T-helper 2 cell treated with Interferon-gamma antibody and Interleukin-4, amounts not matched to agents 100 ng/mL and 5 ng/mL, for 36 hours (primary cell): ENCODE results near the gene PKNOX2. TPM values are rescaled to one million over a fixed set of nuclear protein-coding genes. Genes with fewer than 3 reads are reported as not detected.
"Not testable (repeated sequence)": the region's sequence is repeated elsewhere in the genome, so short reads cannot be mapped to it uniquely, and the experiment has no call there.

Experiments used
- intact Hi-C: fragments of 100-400 bp; cut with micrococcal nuclease; formaldehyde crosslinking; loops from one replicate; pipeline ENCODE4 v1.15.1; 2023
- total RNA-seq: library from RNA; stranded (reverse); gene quantifications from 2 replicates; pipeline ENCODE4 v1.2.3, GENCODE V29; 2022

The PKNOX2 gene
- total RNA-seq, 1 donor from 2014 or later: not detected

- intact Hi-C loops: no loop called here
Measured at GRCh38 chr11:125200441-125200840, 35.9 kb downstream of the PKNOX2 start.

GRCh38 chr11:125201525-125202141 is 37.1 kb downstream of the PKNOX2 start:
- intact Hi-C loops: no loop called here

GRCh38 chr11:125202362-125202880 is 37.9 kb downstream of the PKNOX2 start:
- intact Hi-C loops: no loop called here

- intact Hi-C loops: no loop called here
Measured at GRCh38 chr11:125202977-125203376, 38.4 kb downstream of the PKNOX2 start.

GRCh38 chr11:125207866-125208425 is 43.4 kb downstream of the PKNOX2 start:
- intact Hi-C loops: no loop called here

- intact Hi-C loops: no loop called here
Measured at GRCh38 chr11:125210066-125210465, 45.5 kb downstream of the PKNOX2 start.

- intact Hi-C loops: no loop called here
Measured at GRCh38 chr11:125211191-125211947, 46.8 kb downstream of the PKNOX2 start.

- intact Hi-C loops: no loop called here
Measured at GRCh38 chr11:125211948-125212340, 47.4 kb downstream of the PKNOX2 start.

- intact Hi-C loops: no loop called here
Measured at GRCh38 chr11:125214601-125215565, 50.3 kb downstream of the PKNOX2 start.

- intact Hi-C loops: no loop called here
Measured at GRCh38 chr11:125215976-125216375, 51.4 kb downstream of the PKNOX2 start.

- intact Hi-C loops: no loop called here
Measured at GRCh38 chr11:125218336-125218735, 53.8 kb downstream of the PKNOX2 start.

- intact Hi-C loops: no loop called here
Measured at GRCh38 chr11:125221461-125221860, 56.9 kb downstream of the PKNOX2 start.

- intact Hi-C loops: no loop called here
Measured at GRCh38 chr11:125222494-125222893, 57.9 kb downstream of the PKNOX2 start.

- intact Hi-C loops: not testable (repeated sequence)
Measured at GRCh38 chr11:125223161-125223560, 58.6 kb downstream of the PKNOX2 start.

GRCh38 chr11:125223901-125224361 is 59.4 kb downstream of the PKNOX2 start:
- intact Hi-C loops: no loop called here

- intact Hi-C loops: no loop called here
Measured at GRCh38 chr11:125224391-125225021, 60.0 kb downstream of the PKNOX2 start.

- intact Hi-C loops: no loop called here
Measured at GRCh38 chr11:125225401-125225800, 60.9 kb downstream of the PKNOX2 start.

GRCh38 chr11:125226031-125226430 is 61.5 kb downstream of the PKNOX2 start:
- intact Hi-C loops: no loop called here

- intact Hi-C loops: no loop called here
Measured at GRCh38 chr11:125226706-125227105, 62.2 kb downstream of the PKNOX2 start.

GRCh38 chr11:125227151-125227550 is 62.6 kb downstream of the PKNOX2 start:
- intact Hi-C loops: no loop called here

- intact Hi-C loops: no loop called here
Measured at GRCh38 chr11:125228445-125228844, 63.9 kb downstream of the PKNOX2 start.
